NCI-H526 (cell line): ENCODE measurements around the gene VPS41.
"Not testable (repeated sequence)": the region's sequence is repeated elsewhere in the genome, so short reads cannot be mapped to it uniquely, and the experiment has no call there.

ENCODE experiments used
- DNase-seq, 2 experiments: peaks; one replicate each; lab custom pipeline; 2025; lab: John Stamatoyannopoulos, UW

The VPS41 gene

DNA sequence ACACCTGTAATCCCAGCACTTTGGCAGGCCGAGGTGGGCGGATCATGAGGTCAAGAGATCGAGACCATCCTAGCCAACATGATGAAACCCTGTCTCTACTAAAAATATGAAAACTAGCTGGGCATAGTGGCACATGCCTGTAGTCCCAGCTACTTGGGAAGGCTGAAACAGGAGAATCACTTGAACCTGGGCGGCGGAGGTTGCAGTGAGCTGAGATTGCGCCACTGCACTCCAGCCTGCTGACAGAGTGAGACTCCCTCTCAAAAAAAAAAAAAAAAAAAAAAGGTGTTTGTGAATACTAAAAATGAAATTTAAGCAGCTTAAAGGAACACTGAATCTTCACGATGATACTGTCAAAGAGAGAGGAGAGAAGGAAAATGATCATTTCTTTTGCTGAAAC is 54.0 kb downstream of the VPS41 start:
- not testable (repeated sequence) for DNase-seq

GRCh38 chr7:38851321-38851720 is 57.7 kb downstream of the VPS41 start:
- DNase-seq: no peak

DNA sequence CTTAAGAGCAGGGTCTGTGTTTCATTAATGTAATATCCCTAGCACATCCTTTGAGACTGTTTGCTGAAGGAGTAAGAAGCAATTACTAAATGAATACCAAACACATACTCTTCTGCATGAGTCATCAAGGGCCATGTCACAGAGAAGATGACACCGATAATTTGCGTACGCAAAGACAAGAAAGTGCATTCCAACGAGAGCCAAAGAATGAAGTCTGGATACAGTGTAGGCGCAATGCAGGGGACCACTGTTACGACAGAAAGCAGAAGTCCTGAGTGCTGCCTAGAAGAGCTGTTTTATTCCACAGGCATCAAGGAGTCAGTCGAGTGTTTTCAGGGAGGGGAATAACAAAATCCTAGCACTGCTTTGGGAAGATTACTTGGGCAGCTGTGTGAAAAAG is 62.7 kb downstream of the VPS41 start:
- DNase-seq: no peak

- DNase-seq: no peak
These were observed 63.9 kb downstream of the VPS41 start for GRCh38 chr7:38844952-38845563.

DNA sequence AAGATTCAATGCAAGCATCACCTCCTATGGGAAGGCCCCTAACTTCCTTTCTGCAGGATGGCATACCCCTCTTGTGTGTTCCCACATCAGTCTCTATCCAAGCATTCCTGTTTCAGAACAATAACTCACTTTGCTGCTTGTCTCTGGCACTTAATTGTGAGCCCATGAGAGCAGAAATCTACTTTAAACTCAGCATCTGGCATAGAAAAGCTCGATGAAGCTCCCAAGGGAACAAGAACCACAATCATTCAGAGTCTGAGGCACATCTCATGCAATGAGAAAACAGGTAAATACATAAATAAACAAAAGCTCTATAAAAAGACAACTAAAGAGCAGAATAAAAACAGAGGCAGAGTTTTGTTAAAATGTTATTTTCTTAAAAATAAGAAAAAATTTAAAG is 66.2 kb downstream of the VPS41 start:
- DNase-seq: no peak

- DNase-seq: no peak
These were observed 68.1 kb downstream of the VPS41 start for GRCh38 chr7:38840736-38841460.

DNA sequence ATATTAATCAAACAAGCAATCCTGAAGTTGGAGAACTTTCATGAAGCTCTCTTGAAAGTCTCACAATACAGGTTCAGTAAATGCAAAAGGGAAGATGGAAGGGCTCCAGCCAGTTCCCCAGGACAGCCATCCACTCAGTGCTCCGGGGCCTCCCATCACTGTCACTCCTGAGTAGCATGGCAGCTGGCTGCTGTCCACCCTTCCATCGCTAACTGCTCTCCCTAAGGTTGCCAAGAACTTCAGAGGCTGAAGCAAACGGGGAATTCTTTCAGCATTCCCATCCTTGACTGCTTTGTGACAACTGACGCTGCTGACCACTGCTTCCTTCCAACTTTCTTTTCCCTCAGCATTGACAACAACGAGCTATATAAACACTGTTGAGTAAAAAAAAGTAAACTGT is 69.1 kb downstream of the VPS41 start:
- no peak for DNase-seq

DNA sequence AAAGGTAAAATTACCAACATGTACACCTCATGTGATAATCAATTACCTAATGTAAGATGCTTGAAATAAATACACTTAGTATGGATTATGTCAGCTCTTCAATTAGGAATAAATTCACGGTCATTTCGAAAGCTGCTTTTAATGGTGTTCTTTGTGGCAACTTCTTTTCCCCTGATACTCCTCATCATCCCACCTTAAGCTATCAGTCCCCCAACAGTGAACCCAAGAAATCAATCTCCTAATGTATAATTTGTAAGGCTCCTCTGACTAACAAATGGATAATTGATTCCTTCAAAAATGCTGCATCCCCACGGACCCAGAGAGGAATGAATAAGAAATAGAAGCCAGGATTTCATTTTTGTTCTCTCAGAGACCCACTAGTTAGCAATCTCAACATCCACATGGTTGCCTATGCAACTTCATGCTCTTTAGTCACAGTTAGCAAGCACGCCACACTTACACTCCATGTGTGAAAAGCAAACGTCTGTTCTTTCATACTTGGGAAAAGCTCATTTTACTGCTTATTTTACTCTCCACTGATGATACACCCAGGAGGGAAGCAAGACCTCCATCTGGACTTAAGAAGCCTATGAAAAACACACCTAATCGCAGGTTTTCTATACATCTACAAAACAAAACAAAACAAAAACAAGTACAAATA is 70.1 kb downstream of the VPS41 start:
- no peak for DNase-seq

GRCh38 chr7:38834357-38834756 is 74.6 kb downstream of the VPS41 start:
- DNase-seq: no peak

GRCh38 chr7:38833329-38833728 is 75.7 kb downstream of the VPS41 start:
- no peak for DNase-seq

DNA sequence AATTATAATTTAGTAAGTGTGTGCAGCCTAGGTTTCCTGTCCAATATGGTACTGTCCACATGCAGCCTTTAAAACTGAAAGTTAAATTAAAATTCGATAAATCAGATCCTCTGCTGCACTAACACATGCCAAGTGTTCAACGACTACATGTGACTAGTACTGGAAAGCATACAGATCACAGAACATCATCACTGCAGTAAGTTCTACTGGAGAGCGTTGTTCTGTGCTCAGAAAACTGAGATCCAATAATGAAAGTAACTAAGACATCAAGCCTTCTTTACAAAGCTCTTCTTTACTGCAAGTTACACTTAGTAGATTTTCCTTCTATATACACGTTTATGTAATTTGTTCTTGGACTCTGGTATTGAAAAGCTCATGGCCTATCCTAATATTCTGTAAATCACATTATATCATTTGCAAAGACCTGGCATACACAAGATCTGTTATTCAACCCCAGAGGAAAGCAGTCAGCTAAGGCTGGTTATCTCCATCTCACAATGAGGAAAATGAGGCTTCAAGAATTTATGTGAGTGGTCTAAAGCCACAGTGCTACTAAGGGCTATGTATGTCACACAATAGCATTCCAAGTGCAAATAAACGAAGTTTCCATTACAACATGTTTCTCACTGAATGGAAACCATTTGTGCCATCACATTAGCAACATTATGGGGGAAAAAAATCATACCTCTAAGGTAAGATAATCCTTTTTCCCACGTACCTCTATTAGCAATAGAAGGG is 77.6 kb downstream of the VPS41 start:
- no peak for DNase-seq

DNA sequence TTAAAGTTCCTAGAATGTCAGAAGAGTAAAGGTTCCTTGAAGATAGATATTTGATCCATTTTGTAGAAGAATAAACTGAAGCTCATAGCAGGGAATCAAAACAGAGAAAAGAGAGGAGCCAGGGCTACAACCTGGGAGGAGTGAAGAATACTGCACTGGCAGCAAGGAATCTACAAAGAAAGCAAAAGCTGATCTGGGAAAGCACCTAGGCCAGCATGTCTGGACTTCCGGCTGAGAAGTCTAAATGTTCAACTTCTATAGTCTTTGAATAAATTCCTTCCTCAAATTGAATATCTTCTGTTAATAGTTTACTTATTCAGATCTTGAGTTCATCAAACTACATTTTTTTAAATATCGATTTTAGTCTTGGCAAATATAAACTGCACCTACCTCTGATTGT is 78.2 kb downstream of the VPS41 start:
- no peak for DNase-seq

DNA sequence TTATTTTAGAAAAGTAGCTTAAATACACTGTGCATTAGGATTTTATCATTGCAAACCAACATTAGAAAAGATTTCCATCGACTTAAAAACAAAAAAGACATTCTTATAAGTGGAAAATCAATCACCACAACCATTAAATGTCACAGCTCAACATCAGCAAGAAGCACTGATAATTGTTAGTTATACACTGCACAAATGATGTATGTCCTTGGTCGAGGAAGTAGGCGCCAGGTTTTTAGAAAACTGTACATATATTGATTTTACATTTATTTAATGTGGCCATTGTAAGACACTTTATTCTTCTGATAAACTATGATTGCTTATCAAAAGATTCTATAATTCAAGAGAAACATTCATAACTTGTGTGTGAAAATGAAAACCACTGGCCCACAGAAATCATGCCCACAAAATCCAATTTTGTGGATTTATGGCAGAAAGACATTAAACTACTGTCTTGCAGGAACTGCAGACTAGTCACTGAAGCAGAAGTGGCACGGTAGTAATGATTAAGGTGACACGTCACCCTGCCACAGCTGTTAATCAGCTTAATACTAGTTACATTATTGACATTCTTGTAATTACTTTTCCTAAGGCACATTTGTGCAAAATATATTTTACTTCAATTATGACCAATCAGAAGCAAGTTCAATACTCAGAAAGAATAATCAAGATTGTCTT is 79.4 kb downstream of the VPS41 start:
- no peak for DNase-seq

DNA sequence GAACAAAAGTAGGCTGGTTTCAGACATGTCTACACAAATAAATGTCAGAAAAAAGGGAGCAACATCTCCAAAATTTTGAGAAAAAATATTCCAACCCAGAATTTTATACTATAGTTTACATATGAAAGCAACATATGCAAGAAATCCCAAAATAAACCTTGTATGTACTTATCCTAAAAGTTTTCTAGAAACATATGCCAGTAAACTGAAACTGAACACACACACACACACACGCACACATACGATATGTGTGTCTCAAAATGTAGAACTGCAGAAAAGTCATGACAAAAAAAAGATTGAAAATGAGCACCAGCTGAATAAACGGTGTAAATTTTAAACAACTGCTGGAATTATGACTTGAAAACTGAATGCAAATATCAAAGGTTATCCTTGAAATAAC is 81.0 kb downstream of the VPS41 start:
- DNase-seq: no peak

GRCh38 chr7:38825721-38826440 is 83.1 kb downstream of the VPS41 start:
- no peak for DNase-seq

DNA sequence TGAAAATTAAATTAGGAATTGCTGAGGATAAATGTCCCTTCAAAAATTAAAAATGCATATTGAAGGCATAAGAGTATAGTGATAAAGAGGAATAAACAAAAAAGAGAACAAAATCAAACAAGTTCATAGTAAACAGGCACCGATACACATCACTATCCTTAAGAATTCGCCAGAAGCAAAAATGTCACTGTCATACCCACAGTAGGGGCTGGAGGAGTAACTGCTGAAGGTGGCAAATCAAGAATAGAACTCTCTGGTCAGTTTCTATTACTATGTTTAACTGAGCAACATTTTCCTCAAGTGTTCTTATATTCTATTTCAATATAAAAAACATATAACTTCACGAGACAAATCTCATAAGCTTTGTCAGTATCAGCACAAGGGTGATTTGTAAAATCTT is 84.0 kb downstream of the VPS41 start:
- DNase-seq: no peak

DNA sequence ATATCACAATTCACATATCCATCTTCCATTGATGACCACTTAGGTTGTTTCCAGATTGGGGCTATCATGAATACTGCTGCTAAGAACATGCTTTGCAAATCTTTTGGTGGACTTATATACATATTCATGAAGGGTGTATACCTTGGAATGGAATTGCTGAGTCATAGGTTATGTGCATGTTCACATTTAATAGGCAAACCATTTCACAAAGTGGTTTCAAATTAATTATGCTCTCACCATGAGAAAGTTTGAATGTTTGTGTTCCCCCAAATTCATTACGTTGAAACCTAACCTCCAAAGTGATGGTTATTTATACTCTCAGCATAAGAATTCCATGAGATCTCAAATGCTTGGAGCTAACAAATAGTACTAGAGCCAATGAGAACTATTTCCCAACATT is 86.4 kb downstream of the VPS41 start:
- no peak for DNase-seq

DNA sequence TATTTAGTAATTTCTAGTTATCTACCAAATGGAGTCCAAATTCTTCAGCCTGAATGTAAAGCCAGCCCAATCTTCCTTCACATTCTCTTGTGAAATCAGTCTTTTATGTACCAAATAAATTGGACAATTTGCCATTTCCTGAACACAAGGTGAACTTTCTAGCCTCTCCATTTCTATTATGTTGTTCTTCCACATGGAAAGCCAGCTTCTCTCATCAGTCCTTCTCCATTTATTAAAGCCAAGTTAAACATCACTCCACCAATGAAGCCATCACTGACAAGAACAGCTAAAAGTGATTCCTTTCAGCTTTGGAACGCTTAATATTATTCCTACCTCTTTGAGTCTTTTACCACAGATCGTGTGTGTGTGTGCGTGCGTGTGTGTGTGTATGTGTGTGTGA is 88.4 kb downstream of the VPS41 start:
- DNase-seq: no peak

DNA sequence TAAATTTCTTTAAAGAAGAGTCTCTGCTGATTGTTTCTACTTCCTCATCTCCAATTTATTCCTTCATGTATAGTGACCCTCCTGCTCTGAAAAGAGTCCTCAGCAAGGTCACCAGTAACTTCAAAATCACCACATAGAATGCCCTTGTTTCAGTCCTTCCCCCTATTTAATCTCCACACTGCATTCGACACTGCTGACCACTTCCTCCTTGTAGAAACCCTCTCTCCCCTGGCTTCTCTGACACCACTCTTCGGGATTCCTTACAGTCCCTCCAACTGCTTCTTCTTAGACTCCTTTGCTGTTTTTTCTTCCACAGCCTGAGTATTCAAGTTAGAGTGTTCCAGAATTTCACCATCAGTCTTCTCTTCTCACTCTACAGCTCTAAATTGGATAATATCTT is 89.5 kb downstream of the VPS41 start:
- DNase-seq: no peak

GRCh38 chr7:38817526-38817925 is 91.5 kb downstream of the VPS41 start:
- DNase-seq: no peak

GRCh38 chr7:38813768-38814167 is 95.2 kb downstream of the VPS41 start:
- DNase-seq: no peak

DNA sequence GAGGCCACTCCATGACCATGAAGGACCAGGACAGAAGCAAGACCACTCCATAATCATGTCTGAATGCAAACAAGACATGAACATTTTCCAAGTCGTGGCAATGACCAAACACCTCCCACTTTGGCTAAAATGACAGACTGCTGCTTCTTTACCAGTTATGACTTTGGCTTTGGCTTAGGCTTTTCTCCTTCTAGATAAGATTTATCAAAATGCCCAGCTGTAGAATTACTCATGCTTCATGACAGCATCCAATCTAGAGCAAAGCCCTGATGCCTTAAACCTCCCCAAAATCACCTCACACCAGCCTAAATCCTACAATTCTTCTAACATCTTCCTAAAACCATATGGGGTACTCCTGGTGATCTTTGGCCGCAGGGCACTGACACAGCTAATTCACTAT is 102.1 kb downstream of the VPS41 start:
- no peak for DNase-seq
